ENCODE results near the gene DCLRE1C. TPM values are rescaled to one million over a fixed set of nuclear protein-coding genes. Genes with fewer than 3 reads are reported as not detected.

DCLRE1C gene
- total and polyA plus RNA-seq, 9 of the 15 experiments (the other 6 are each of a cell fraction or from before 2014, with no cell fraction given), result 8.8 to 22.2 (median 13.9) TPM

DNA sequence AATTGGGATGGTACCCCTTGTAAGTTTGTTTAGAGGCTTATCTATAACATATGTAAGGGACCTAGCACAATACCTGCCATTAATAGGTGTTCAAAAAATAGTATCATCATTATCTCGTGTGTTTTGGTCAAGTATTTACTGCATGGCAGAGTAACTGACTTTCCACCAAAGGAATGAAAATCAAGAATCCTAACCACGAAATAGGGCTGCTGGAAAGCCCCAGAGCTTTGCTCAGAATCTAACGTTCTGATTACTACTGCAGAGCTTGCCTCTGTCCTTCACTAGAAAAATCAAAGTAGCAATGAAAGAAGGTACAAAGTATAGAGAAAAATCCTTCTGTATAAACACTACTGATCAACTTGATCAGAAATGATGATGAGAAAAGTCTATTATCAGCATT is 34.9 kb downstream of the DCLRE1C start:
- ATAC-seq, result no peak
- no peak overlapping the region for H3K27ac ChIP-seq (ENCODE audit: extremely low read depth, low read depth, low read length)
- no peak for TF ChIP-seq GMEB1 (CRISPR knock-in tag; IDR thresholded peaks at IDR 0.05)
- TF ChIP-seq, protein P1, sequence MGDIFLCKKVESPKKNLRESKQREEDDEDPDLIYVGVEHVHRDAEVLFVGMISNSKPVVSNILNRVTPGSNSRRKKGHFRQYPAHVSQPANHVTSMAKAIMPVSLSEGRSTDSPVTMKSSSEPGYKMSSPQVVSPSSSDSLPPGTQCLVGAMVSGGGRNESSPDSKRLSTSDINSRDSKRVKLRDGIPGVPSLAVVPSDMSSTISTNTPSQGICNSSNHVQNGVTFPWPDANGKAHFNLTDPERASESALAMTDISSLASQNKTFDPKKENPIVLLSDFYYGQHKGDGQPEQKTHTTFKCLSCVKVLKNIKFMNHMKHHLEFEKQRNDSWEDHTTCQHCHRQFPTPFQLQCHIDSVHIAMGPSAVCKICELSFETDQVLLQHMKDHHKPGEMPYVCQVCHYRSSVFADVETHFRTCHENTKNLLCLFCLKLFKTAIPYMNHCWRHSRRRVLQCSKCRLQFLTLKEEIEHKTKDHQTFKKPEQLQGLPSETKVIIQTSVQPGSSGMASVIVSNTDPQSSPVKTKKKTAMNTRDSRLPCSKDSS (IDR thresholded peaks at IDR 0.05; ENCODE audit: low read depth, partially characterized antibody), result no peak
- TF ChIP-seq ZNF124 (CRISPR knock-in tag; IDR thresholded peaks at IDR 0.05), result no peak
- TF ChIP-seq GABPB2 (CRISPR knock-in tag; conservative IDR thresholded peaks at IDR 0.05), result no peak
- no peak for TF ChIP-seq BRD9 (IDR thresholded peaks at IDR 0.05; ENCODE audit: low read depth, partially characterized antibody)
- TF ChIP-seq NKRF (IDR thresholded peaks at IDR 0.05; ENCODE audit: borderline replicate concordance), result no peak
- no peak for TF ChIP-seq RBM17 (IDR thresholded peaks at IDR 0.05; ENCODE audit: borderline replicate concordance, low read depth, low read length)
- TF ChIP-seq ZNF778 (CRISPR knock-in tag; IDR thresholded peaks at IDR 0.05), result no peak
- TF ChIP-seq USF2 (CRISPR knock-in tag; IDR thresholded peaks at IDR 0.05), result no peak
- TF ChIP-seq HMG20A (CRISPR knock-in tag; conservative IDR thresholded peaks at IDR 0.05), result no peak
- TF ChIP-seq TEAD4 (IDR thresholded peaks at IDR 0.05; ENCODE audit: low read length), result no peak
- TF ChIP-seq TEAD4 (CRISPR knock-in tag; IDR thresholded peaks at IDR 0.05; ENCODE audit: borderline replicate concordance), result no peak
- TF ChIP-seq ZBTB12 (CRISPR knock-in tag; IDR thresholded peaks at IDR 0.05), result no peak
- no peak for TF ChIP-seq NFIX (CRISPR knock-in tag; IDR thresholded peaks at IDR 0.05; ENCODE audit: low read depth)

More for the DNA sequence above, 34.9 kb downstream of the DCLRE1C start:
- Histone ChIP-seq H3K27me3 (ENCODE audit: control insufficient read depth in 2 of 2, insufficient read depth in 2 of 2, low read length in 2 of 2) (no peaks in the 10 kb centered on the region), H3K9me1 (ENCODE audit: control insufficient read depth, insufficient read depth, low read length) (no peaks in the 10 kb centered on the region), H3K79me2 (ENCODE audit: control insufficient read depth, insufficient read depth, low read length) (no peaks in the 10 kb centered on the region), H3K4me2 (ENCODE audit: insufficient read depth, low read length) (no peak overlapping the region), H3K4me1 (replicated peaks in 1 of 2; ENCODE audit: control insufficient read depth in 2 of 2, insufficient read depth in 2 of 2, low read length in 2 of 2) (no peaks in the 10 kb centered on the region), H3K4me3 (no peak overlapping the region), H3K9me3 (replicated peaks; ENCODE audit: control insufficient read depth, insufficient read depth, low read depth, low read length) (peaks cover 14% of the 10 kb centered on the region), H3K9ac (ENCODE audit: insufficient read depth in 1 of 2, low read depth in 2 of 2, low read length in 2 of 2) (no peak overlapping the region), H3K36me3 (ENCODE audit: control insufficient read depth, insufficient read depth, low read length) (peaks cover 89% of the 10 kb centered on the region), H2AFZ (ENCODE audit: low read depth, low read length) (no peak overlapping the region), H4K20me1 (replicated peaks; ENCODE audit: control insufficient read depth, insufficient read depth, low read length) (no peaks in the 10 kb centered on the region)
- ChIA-PET POLR2A (no interaction called here), CTCF (ENCODE audit: low intra/inter-chr PET ratio) (no interaction called here)
- DNase-seq (ENCODE audit: extremely low read depth in 1 of 4, low spot score in 3 of 4) (no peak), FAIRE-seq (no peak)
- intact Hi-C loops (cut with micrococcal nuclease), result no loop called here
- BruUV-seq (replicated peaks), result no TSS peak
- in situ Hi-C loops (cut with MboI), result no loop called here
- WGBS (ENCODE audit: insufficient coverage, low coverage, missing lambda C conversion rate), result 79% methylated on average over 3 of the region's 3 CpGs
